GM12878 (cell line): ENCODE data around the gene MAPK9. TPM values are rescaled to one million over a fixed set of nuclear protein-coding genes. Genes with fewer than 3 reads are reported as not detected.

Source experiments
- ATAC-seq: fragments of 200-7000 bp; cut with Tn5 transposase; 3 replicates; pipeline ENCODE4 v1.9.1; 2020; ENCODE audit warnings: mild to moderate bottlenecking, moderate library complexity
- BruUV-seq: library from RNA; stranded (reverse); fragments of 400-500 nt; replicated peaks from 2 replicates; lab custom pipeline; 2021; lab: Mats Ljungman, UMichigan
- CTCF ChIA-PET: fragments of 300-600 bp; sonication (Branson Sonifier 250); formaldehyde crosslinking; extraction: SDS; loops from one replicate; lab custom pipeline; 2021; ENCODE audit warnings: inconsistent platforms; lab: Yijun Ruan, JAX
- POLR2A ChIA-PET: fragments of 350-600 bp; formaldehyde crosslinking; extraction: SDS; loops from one replicate; lab custom pipeline; 2021; ENCODE audit warnings: inconsistent platforms; lab: Charles Lee
- RAD21 ChIA-PET: fragments of 300-600 bp; sonication (Branson Sonifier 250); formaldehyde crosslinking; loops from one replicate; lab custom pipeline; 2023; ENCODE audit warnings: antibody characterized with exemption; ENCODE audit not compliant: unreplicated experiment; lab: Charles Lee
- SMC1A ChIA-PET: fragments of 300-600 bp; sonication (Branson Sonifier 250); formaldehyde crosslinking; loops from one replicate; lab custom pipeline; 2023; ENCODE audit not compliant: unreplicated experiment, uncharacterized antibody; lab: Charles Lee
- DNase-seq: peaks from one replicate; pipeline ENCODE4 v3.0.0-alpha.2; 2011; ENCODE audit warnings: low read depth, low spot score
- FAIRE-seq: peaks from 3 replicates; lab custom pipeline; 2011; peaks lifted over from hg19 to GRCh38; lab: Jason Lieb, UNC
- H2AFZ ChIP-seq: 2 replicates; pipeline ENCODE4 v1.6.0; 2011; ENCODE audit warnings: low read depth, low read length, control low read depth; ENCODE audit not compliant: control insufficient read depth
- H3K27ac ChIP-seq: 2 replicates; pipeline ENCODE4 v1.5.1; 2011; ENCODE audit warnings: control low read depth; ENCODE audit not compliant: control insufficient read depth, insufficient read depth
- H3K27me3 ChIP-seq, 2 experiments: replicated peaks in 1 of 2; 2 replicates each; pipeline versions ENCODE4 v1.6.0 to v1.6.1; 2011; ENCODE audit warnings: low read length in 1 of 2; ENCODE audit not compliant: control insufficient read depth in 2 of 2, insufficient read depth in 2 of 2
- H3K36me3 ChIP-seq, 2 experiments: 2 replicates each; pipeline ENCODE4 v1.5.1; 2011; ENCODE audit warnings: low read length in 1 of 2; ENCODE audit not compliant: control insufficient read depth in 2 of 2, insufficient read depth in 2 of 2
- H3K4me1 ChIP-seq: 2 replicates; pipeline ENCODE4 v1.6.1; 2011; ENCODE audit warnings: mild to moderate bottlenecking, low read length, moderate library complexity, mixed read lengths; ENCODE audit not compliant: control insufficient read depth, insufficient read depth
- H3K4me2 ChIP-seq: 2 replicates; pipeline ENCODE4 v1.6.0; 2011; ENCODE audit warnings: control low read depth; ENCODE audit not compliant: control insufficient read depth, insufficient read depth
- H3K4me3 ChIP-seq: fragments of 200-600 bp; sonication (generic); 2 replicates; pipeline ENCODE4 v1.5.1; 2016
- H3K79me2 ChIP-seq: 2 replicates; pipeline ENCODE4 v1.6.0; 2011; ENCODE audit warnings: low read length; ENCODE audit not compliant: control insufficient read depth, insufficient read depth
- H3K9ac ChIP-seq: 2 replicates; pipeline ENCODE4 v1.8.0; 2011; ENCODE audit warnings: low read length, control low read depth, mixed read lengths; ENCODE audit not compliant: control insufficient read depth, insufficient read depth
- H3K9me3 ChIP-seq: replicated peaks from 3 replicates; pipeline ENCODE4 v1.5.1; 2011; ENCODE audit warnings: mild to moderate bottlenecking, low read length; ENCODE audit not compliant: control insufficient read depth, insufficient read depth
- H4K20me1 ChIP-seq: 2 replicates; pipeline ENCODE4 v1.6.0; 2011; ENCODE audit not compliant: control insufficient read depth, insufficient read depth
- EGR1 ChIP-seq, 2 experiments: IDR thresholded peaks; 1 replicate in 1 of 2; 2 replicates in 1 of 2; pipeline ENCODE4 v1.6.1; 2011 to 2012; ENCODE audit warnings: low read depth in 2 of 2, low read length in 2 of 2, borderline replicate concordance in 1 of 2, mild to moderate bottlenecking in 1 of 2, moderate library complexity in 1 of 2
- FOXM1 ChIP-seq: IDR thresholded peaks from 2 replicates; pipeline ENCODE4 v1.6.1; 2012; ENCODE audit warnings: low read depth, mild to moderate bottlenecking, inconsistent platforms, low read length, moderate library complexity
- NFYA ChIP-seq: IDR thresholded peaks from 2 replicates; pipeline ENCODE4 v1.6.1; 2011; ENCODE audit warnings: low read depth, mild to moderate bottlenecking, low read length, improper control_type of control experiment, borderline replicate concordance
- NR2C2 ChIP-seq: IDR thresholded peaks from 2 replicates; pipeline ENCODE4 v1.6.1; 2011; ENCODE audit warnings: borderline replicate concordance, low read depth; ENCODE audit not compliant: control insufficient read depth, insufficient read length
- RCOR1 ChIP-seq: conservative IDR thresholded peaks from 2 replicates; pipeline ENCODE4 v1.6.1; 2012; ENCODE audit warnings: low read depth, low read length, improper control_type of control experiment
- WGBS: methylation state at CpG from one replicate; pipeline ENCODE4 v1.1.6; 2016; ENCODE audit warnings: low lambda C conversion rate; ENCODE audit not compliant: insufficient replicate concordance, insufficient coverage; ENCODE audit errors: missing lambda C conversion rate; 5-methylcytosine and 5-hydroxymethylcytosine counted together
- in situ Hi-C: fragments of 300-500 bp; cut with MboI; formaldehyde crosslinking; loops from 9 replicates; pipeline ENCODE4 v1.14.3; 2018; ENCODE audit warnings: mixed read lengths
- intact Hi-C: fragments of 100-400 bp; cut with micrococcal nuclease; formaldehyde crosslinking; loops from one replicate; pipeline ENCODE4 v1.14.2; 2022; ENCODE audit not compliant: unreplicated experiment
- polyA plus RNA-seq, 11 experiments: library from polyadenylated mRNA; depleted of rRNA in 4 of 11; unstranded in 6 of 11; stranded (reverse) in 5 of 11; fragments of >200 nt; fragmentation: Nextera tagmentation in 4 of 11; fragmentation: Illumina TruSeq in 1 of 11; extraction: Ambion mirVana in 4 of 11; extraction: Trizol in 1 of 11; gene quantifications; 1 replicate in 1 of 11; 2 replicates in 10 of 11; pipeline versions ENCODE4 v1.2.1 to v1.2.3, GENCODE V29; 2011 to 2016; ENCODE audit warnings: inconsistent platforms in 2 of 11, missing spikeins in 2 of 11, low read depth in 1 of 11
- total RNA-seq, 4 experiments: library from RNA; depleted of rRNA in 3 of 4; stranded (reverse); fragments of >200 nt in 3 of 4; fragmentation: Illumina TruSeq in 1 of 4; extraction: Trizol in 1 of 4; gene quantifications; 2 replicates each; pipeline versions ENCODE4 v1.2.1 to v1.2.3, GENCODE V29; 2013 to 2021
- TF ChIP-seq, protein P1 (sequence below): fragments of 450-650 bp; IDR thresholded peaks from 2 replicates; pipeline ENCODE4 v1.6.1; 2017; ENCODE audit warnings: low read depth, mild to moderate bottlenecking, moderate library complexity
- TF ChIP-seq, protein P2 (sequence below): fragments of 450-650 bp; IDR thresholded peaks from 2 replicates; pipeline ENCODE4 v1.6.1; 2017; ENCODE audit warnings: mild to moderate bottlenecking, moderate library complexity

Gene MAPK9
- total and polyA plus RNA-seq, 10 of the 15 experiments (the other 5 are each of a cell fraction or from before 2014, with no cell fraction given), result 2.1 to 52.9 (median 21.7) TPM

GRCh38 chr5:180213657-180214207 lies 78.2 kb downstream of the MAPK9 start (continued):
- TF ChIP-seq, protein P1, sequence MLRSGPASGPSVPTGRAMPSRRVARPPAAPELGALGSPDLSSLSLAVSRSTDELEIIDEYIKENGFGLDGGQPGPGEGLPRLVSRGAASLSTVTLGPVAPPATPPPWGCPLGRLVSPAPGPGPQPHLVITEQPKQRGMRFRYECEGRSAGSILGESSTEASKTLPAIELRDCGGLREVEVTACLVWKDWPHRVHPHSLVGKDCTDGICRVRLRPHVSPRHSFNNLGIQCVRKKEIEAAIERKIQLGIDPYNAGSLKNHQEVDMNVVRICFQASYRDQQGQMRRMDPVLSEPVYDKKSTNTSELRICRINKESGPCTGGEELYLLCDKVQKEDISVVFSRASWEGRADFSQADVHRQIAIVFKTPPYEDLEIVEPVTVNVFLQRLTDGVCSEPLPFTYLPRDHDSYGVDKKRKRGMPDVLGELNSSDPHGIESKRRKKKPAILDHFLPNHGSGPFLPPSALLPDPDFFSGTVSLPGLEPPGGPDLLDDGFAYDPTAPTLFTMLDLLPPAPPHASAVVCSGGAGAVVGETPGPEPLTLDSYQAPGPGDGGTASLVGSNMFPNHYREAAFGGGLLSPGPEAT, result no peak
- TF ChIP-seq EGR1 (IDR thresholded peaks at IDR 0.05; ENCODE audit: borderline replicate concordance in 1 of 2, low read depth in 2 of 2, low read length in 2 of 2) (no peak), FOXM1 (no peak), RCOR1 (no peak)
- TF ChIP-seq, protein P2, sequence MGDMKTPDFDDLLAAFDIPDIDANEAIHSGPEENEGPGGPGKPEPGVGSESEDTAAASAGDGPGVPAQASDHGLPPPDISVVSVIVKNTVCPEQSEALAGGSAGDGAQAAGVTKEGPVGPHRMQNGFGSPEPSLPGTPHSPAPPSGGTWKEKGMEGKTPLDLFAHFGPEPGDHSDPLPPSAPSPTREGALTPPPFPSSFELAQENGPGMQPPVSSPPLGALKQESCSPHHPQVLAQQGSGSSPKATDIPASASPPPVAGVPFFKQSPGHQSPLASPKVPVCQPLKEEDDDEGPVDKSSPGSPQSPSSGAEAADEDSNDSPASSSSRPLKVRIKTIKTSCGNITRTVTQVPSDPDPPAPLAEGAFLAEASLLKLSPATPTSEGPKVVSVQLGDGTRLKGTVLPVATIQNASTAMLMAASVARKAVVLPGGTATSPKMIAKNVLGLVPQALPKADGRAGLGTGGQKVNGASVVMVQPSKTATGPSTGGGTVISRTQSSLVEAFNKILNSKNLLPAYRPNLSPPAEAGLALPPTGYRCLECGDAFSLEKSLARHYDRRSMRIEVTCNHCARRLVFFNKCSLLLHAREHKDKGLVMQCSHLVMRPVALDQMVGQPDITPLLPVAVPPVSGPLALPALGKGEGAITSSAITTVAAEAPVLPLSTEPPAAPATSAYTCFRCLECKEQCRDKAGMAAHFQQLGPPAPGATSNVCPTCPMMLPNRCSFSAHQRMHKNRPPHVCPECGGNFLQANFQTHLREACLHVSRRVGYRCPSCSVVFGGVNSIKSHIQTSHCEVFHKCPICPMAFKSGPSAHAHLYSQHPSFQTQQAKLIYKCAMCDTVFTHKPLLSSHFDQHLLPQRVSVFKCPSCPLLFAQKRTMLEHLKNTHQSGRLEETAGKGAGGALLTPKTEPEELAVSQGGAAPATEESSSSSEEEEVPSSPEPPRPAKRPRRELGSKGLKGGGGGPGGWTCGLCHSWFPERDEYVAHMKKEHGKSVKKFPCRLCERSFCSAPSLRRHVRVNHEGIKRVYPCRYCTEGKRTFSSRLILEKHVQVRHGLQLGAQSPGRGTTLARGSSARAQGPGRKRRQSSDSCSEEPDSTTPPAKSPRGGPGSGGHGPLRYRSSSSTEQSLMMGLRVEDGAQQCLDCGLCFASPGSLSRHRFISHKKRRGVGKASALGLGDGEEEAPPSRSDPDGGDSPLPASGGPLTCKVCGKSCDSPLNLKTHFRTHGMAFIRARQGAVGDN, result no peak

DNA sequence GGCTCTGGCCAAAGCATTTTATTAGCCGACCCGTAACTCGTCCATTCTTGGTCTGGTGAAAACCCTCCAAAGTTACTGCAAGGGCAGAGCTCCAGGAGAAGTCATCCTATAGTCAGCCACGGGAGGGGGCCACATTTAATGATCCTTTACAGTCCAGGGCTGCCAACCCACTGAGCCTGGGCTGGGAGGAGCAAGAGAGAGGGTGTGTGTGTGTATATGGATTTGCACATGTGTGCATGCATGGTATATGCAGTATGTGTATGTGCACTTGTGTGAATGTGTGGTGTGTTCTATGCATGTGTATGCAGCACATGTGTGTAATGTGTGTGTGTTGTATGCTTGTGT lies 78.7 kb downstream of the MAPK9 start:
- H3K9ac ChIP-seq, result no peak overlapping the region

More for the DNA sequence above, 78.7 kb downstream of the MAPK9 start:
- no peak for DNase-seq
- no TSS peak for BruUV-seq
- TF ChIP-seq NFYA, result no peak
- peak; percentile 26 for TF ChIP-seq NR2C2
- TF ChIP-seq, all 136 proteins: peak for 1
- Histone ChIP-seq H2AFZ (no peak overlapping the region), H3K36me3 (no peaks in the 10 kb centered on the region), H3K27me3 (peaks cover 0 to 3% of the 10 kb centered on the region in 2 experiments; a peak in 1 of 4 replicates), H4K20me1 (no peaks in the 10 kb centered on the region), H3K9me3 (no peaks in the 10 kb centered on the region; the same call in 2 of the 3 replicates), H3K4me1 (no peaks in the 10 kb centered on the region), H3K4me3 (no peak overlapping the region), H3K4me2 (no peak overlapping the region), H3K27ac (no peak overlapping the region), H3K79me2 (no peaks in the 10 kb centered on the region)
- intact Hi-C loops, result no loop called here
- ChIA-PET SMC1A (no interaction called here), CTCF (no interaction called here), RAD21 (no interaction called here), POLR2A (no interaction called here)
- in situ Hi-C loops, result no loop called here
- no peak for ATAC-seq
- FAIRE-seq, result no peak
- 51% methylated on average over 4 of the region's 4 CpGs for WGBS
